A549 treated with AZD9567 at 1 μM for 4 hours (cell line): ENCODE measurements around the gene FCRL3. TPM values are rescaled to one million over a fixed set of nuclear protein-coding genes. Genes with fewer than 3 reads are reported as not detected.

ENCODE experiments used
- total RNA-seq: library from RNA; stranded (reverse); fragments of 200-300 nt; extraction: Qiagen RNA extraction; gene quantifications from 5 replicates; pipeline ENCODE4 v1.2.3, GENCODE V29; 2022; ENCODE audit not compliant: insufficient read depth

The FCRL3 gene, protein sequence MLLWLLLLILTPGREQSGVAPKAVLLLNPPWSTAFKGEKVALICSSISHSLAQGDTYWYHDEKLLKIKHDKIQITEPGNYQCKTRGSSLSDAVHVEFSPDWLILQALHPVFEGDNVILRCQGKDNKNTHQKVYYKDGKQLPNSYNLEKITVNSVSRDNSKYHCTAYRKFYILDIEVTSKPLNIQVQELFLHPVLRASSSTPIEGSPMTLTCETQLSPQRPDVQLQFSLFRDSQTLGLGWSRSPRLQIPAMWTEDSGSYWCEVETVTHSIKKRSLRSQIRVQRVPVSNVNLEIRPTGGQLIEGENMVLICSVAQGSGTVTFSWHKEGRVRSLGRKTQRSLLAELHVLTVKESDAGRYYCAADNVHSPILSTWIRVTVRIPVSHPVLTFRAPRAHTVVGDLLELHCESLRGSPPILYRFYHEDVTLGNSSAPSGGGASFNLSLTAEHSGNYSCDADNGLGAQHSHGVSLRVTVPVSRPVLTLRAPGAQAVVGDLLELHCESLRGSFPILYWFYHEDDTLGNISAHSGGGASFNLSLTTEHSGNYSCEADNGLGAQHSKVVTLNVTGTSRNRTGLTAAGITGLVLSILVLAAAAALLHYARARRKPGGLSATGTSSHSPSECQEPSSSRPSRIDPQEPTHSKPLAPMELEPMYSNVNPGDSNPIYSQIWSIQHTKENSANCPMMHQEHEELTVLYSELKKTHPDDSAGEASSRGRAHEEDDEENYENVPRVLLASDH
- total RNA-seq, result not detected in 5 replicates

DNA sequence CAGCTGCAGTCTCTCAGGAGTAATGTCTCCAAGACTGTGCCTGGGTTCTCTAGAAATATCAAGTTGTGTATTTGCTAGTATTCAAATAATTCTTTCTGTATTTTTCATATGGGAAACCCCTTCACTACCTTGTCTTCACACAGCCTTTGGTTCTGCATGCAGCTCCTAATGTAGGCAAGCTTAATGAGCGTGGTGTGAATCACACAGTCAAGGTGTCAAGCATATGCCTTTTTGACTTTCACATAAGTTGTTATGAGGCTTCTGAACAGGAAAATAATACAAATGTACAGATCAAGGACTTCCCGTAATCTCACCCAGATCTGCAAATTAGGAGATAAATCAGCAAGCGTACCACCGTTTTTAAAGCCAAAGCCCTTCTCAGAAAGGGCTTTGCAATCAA lies at the start of gene FCRL3:
Gene FCRL3 (minus strand): TSS at position 38 of the 400 bp plus-strand sequence. CDS start 280 bp downstream, outside the sequence.

Other genes with a start within 250 kb of the FCRL3 start
- gene FCRL5, start 148.3 kb downstream of the FCRL3 start, total RNA-seq, result not detected in 5 replicates
- not detected in 5 replicates for gene FCRL4, start 102.7 kb downstream of the FCRL3 start, total RNA-seq
- gene FCRL2, start 76.4 kb upstream of the FCRL3 start, total RNA-seq, result not detected in 5 replicates
- gene FCRL1, start 119.4 kb upstream of the FCRL3 start, total RNA-seq, result not detected in 5 replicates
- not detected in 5 replicates for gene CD5L, start 141.0 kb upstream of the FCRL3 start, total RNA-seq